ENCODE results near the gene LMBRD1. TPM values are rescaled to one million over a fixed set of nuclear protein-coding genes. Genes with fewer than 3 reads are reported as not detected.

LMBRD1 gene
- total RNA-seq, 1 donor from 2014 or later: 51.3 TPM

- TF ChIP-seq CTCF (IDR thresholded peaks at IDR 0.05): no peak
- no peak overlapping the region for H3K4me3 Mint-ChIP-seq
- H3K4me1 Mint-ChIP-seq: peaks cover 10% of the 10 kb centered on the region
- H3K9me3 Mint-ChIP-seq: peaks cover 7% of the 10 kb centered on the region
- ChIA-PET CTCF (interaction anchor here (1.2 kb wide), 1 partner anchor 10 kb away, joined by 3 read pairs; no protein-coding TSS in a partner anchor), POLR2A (no interaction called here)
- H3K27me3 Mint-ChIP-seq: no peaks in the 10 kb centered on the region
- H3K36me3 Mint-ChIP-seq (ENCODE audit: low read depth): peaks cover 74% of the 10 kb centered on the region
- ATAC-seq (ENCODE audit: low read depth) (no peak), DNase-seq (no peak)
- H3K27ac Mint-ChIP-seq: no peak overlapping the region
- intact Hi-C loops (cut with micrococcal nuclease): no loop called here
Measured at GRCh38 chr6:69722683-69723082, 74.1 kb downstream of the LMBRD1 start.

GRCh38 chr6:69719602-69720193 is 77.1 kb downstream of the LMBRD1 start:
- DNase-seq (no peak), ATAC-seq (ENCODE audit: low read depth) (no peak)
- intact Hi-C loops (cut with micrococcal nuclease): no loop called here
- H3K4me3 Mint-ChIP-seq: no peak overlapping the region
- TF ChIP-seq CTCF (IDR thresholded peaks at IDR 0.05): no peak
- peaks cover 7% of the 10 kb centered on the region for H3K4me1 Mint-ChIP-seq
- no peaks in the 10 kb centered on the region for H3K9me3 Mint-ChIP-seq
- H3K36me3 Mint-ChIP-seq (ENCODE audit: low read depth): peaks cover 74% of the 10 kb centered on the region
- H3K27ac Mint-ChIP-seq: no peak overlapping the region
- H3K27me3 Mint-ChIP-seq: no peaks in the 10 kb centered on the region
- ChIA-PET POLR2A (no interaction called here), CTCF (interaction anchor here (1.0 kb wide), 1 partner anchor 10 kb away, joined by 4 read pairs; no protein-coding TSS in a partner anchor)

GRCh38 chr6:69706724-69707123 is 90.1 kb downstream of the LMBRD1 start:
- peaks cover 57% of the 10 kb centered on the region for H3K36me3 Mint-ChIP-seq (ENCODE audit: low read depth)
- peaks cover 8% of the 10 kb centered on the region for H3K4me1 Mint-ChIP-seq
- ChIA-PET POLR2A (no interaction called here), CTCF (interaction anchor here (1.5 kb wide), 1 partner anchor 401 kb away, joined by 4 read pairs; no protein-coding TSS in a partner anchor)
- intact Hi-C loops (cut with micrococcal nuclease): no loop called here
- no peaks in the 10 kb centered on the region for H3K27me3 Mint-ChIP-seq
- no peak for TF ChIP-seq CTCF (IDR thresholded peaks at IDR 0.05)
- DNase-seq: no peak
- H3K4me3 Mint-ChIP-seq: no peak overlapping the region
- H3K9me3 Mint-ChIP-seq: no peaks in the 10 kb centered on the region
- no peak overlapping the region for H3K27ac Mint-ChIP-seq
- ATAC-seq (ENCODE audit: low read depth): no peak

GRCh38 chr6:69705954-69706353 is 90.9 kb downstream of the LMBRD1 start:
- no peak for DNase-seq
- ATAC-seq (ENCODE audit: low read depth): no peak
- Mint-ChIP-seq H3K4me3 (no peak overlapping the region), H3K36me3 (ENCODE audit: low read depth) (peaks cover 59% of the 10 kb centered on the region), H3K27ac (peak overlapping the region; percentile 10), H3K4me1 (peaks cover 8% of the 10 kb centered on the region), H3K27me3 (no peaks in the 10 kb centered on the region), H3K9me3 (no peaks in the 10 kb centered on the region)
- POLR2A ChIA-PET: no interaction called here
- TF ChIP-seq CTCF (IDR thresholded peaks at IDR 0.05): no peak
- CTCF ChIA-PET: interaction anchor here (1.5 kb wide), 1 partner anchor 402 kb away, joined by 4 read pairs; no protein-coding TSS in a partner anchor
- intact Hi-C loops (cut with micrococcal nuclease): no loop called here

- CTCF ChIA-PET: no interaction called here
- intact Hi-C loops (cut with micrococcal nuclease): no loop called here
- no peaks in the 10 kb centered on the region for H3K27me3 Mint-ChIP-seq
- TF ChIP-seq CTCF (IDR thresholded peaks at IDR 0.05): no peak
- DNase-seq (no peak), ATAC-seq (ENCODE audit: low read depth) (no peak)
- H3K9me3 Mint-ChIP-seq: no peaks in the 10 kb centered on the region
- H3K36me3 Mint-ChIP-seq (ENCODE audit: low read depth): peaks cover 55% of the 10 kb centered on the region
- H3K4me3 Mint-ChIP-seq: no peak overlapping the region
- H3K27ac Mint-ChIP-seq: no peak overlapping the region
- POLR2A ChIA-PET: no interaction called here
- H3K4me1 Mint-ChIP-seq: peaks cover 8% of the 10 kb centered on the region
Measured at GRCh38 chr6:69704916-69705315, 91.9 kb downstream of the LMBRD1 start.
